Sigmoid colon (tissue), 7 donors: ENCODE results near the gene KRTAP2-3. TPM values are rescaled to one million over a fixed set of nuclear protein-coding genes. Genes with fewer than 3 reads are reported as not detected.

Source experiments
- DNase-seq: peaks from one replicate; pipeline ENCODE4 v3.0.0-alpha.2; 2019
- H3K27ac ChIP-seq, 4 donors: fragments of 200-600 bp; sonication (generic); one replicate each; pipeline ENCODE4 v1.5.1; 2016 to 2019; ENCODE audit warnings: mild to moderate bottlenecking in 1 of 4
- H3K27me3 ChIP-seq, 3 donors: fragments of 200-600 bp; sonication (generic); one replicate each; pipeline ENCODE4 v1.5.1; 2019; ENCODE audit warnings: mild to moderate bottlenecking in 1 of 3
- H3K36me3 ChIP-seq, 4 donors: fragments of 200-600 bp; sonication (generic); one replicate each; pipeline ENCODE4 v1.5.1; 2016 to 2019
- H3K4me1 ChIP-seq, 4 donors: fragments of 200-600 bp; sonication (generic); one replicate each; pipeline ENCODE4 v1.5.1; 2017 to 2019
- H3K4me3 ChIP-seq, 4 donors: fragments of 200-600 bp; sonication (generic); one replicate each; pipeline ENCODE4 v1.5.1; 2017 to 2019; ENCODE audit warnings: mild to moderate bottlenecking in 2 of 4, moderate library complexity in 1 of 4
- H3K9me3 ChIP-seq, 4 donors: fragments of 200-600 bp in 3 of 4; sonication (generic) in 3 of 4; one replicate each; pipeline versions ENCODE4 v1.5.1 to v1.6.1; 2013 to 2019
- CTCF ChIP-seq, 4 experiments: fragments of 450-650 bp in 3 of 4; fragments of 200-600 bp in 1 of 4; IDR thresholded peaks; one replicate each; pipeline ENCODE4 v1.5.1; 2016 to 2019; ENCODE audit warnings: antibody characterized with exemption in 4 of 4, mild to moderate bottlenecking in 3 of 4, moderate library complexity in 2 of 4
- EP300 ChIP-seq, 4 donors: sonication (generic); formaldehyde crosslinking; IDR thresholded peaks; one replicate each; pipeline ENCODE4 v1.6.1; 2017; ENCODE audit warnings: antibody characterized with exemption in 4 of 4
- POLR2A ChIP-seq, 2 donors: fragments of 450-650 bp; IDR thresholded peaks; one replicate each; pipeline ENCODE4 v1.6.1; 2016; ENCODE audit warnings: antibody characterized with exemption in 2 of 2, mild to moderate bottlenecking in 2 of 2, moderate library complexity in 2 of 2
- POLR2AphosphoS5 ChIP-seq, 4 donors: sonication (generic); formaldehyde crosslinking; IDR thresholded peaks; one replicate each; pipeline ENCODE4 v1.6.1; 2017; ENCODE audit warnings: antibody characterized with exemption in 4 of 4
- WGBS, 2 donors: extraction: QIAGEN DNeasy Blood & Tissue Kit; methylation state at CpG; one replicate each; pipeline ENCODE4 v1.1.7; 2013; 5-methylcytosine and 5-hydroxymethylcytosine counted together
- intact Hi-C: fragments of 100-400 bp; cut with DNase I; formaldehyde crosslinking; loops from one replicate; pipeline ENCODE4 v1.15.1; 2023
- polyA plus RNA-seq, 3 donors: library from polyadenylated mRNA; stranded (reverse); fragments of 200-250 nt; gene quantifications; one replicate each; pipeline ENCODE4 v1.2.3, GENCODE V29; 2013
- total RNA-seq, 4 donors: library from RNA; depleted of rRNA; stranded (reverse); fragments of >200 nt; gene quantifications; one replicate each; pipeline ENCODE4 v1.1.0, GENCODE V29; 2016
- donor health status: healthy with polysubstance abuse.
- donor health status: Bipolar disorder and iron deficiency.
- donor health status: healthy.

KRTAP2-3 gene
- total and polyA plus RNA-seq, 7 donors: not detected

GRCh38 chr17:41026715-41027471 is 33.0 kb downstream of the KRTAP2-3 start, which contains the start of gene KRTAP1-5:
KRTAP1-5 (minus strand) TSS chr17:41027208; CDS start chr17:41027155, 53 bp downstream.
- H3K9me3 ChIP-seq: no peaks in the 10 kb centered on the region
- 82 to 83% methylated on average over 9 of the region's 9 CpGs for WGBS, 2 donors
- DNase-seq: no peak

GRCh38 chr17:41024697-41025096 is 35.2 kb downstream of the KRTAP2-3 start:
- intact Hi-C loops: no loop called here
- no peaks in the 10 kb centered on the region for H3K36me3 ChIP-seq
- peaks cover 0 to 3% (median 0%) of the 10 kb centered on the region in 3 donors for H3K27me3 ChIP-seq
- no peak overlapping the region for H3K27ac ChIP-seq
- no peaks in the 10 kb centered on the region for H3K4me1 ChIP-seq
- no peak overlapping the region for H3K4me3 ChIP-seq
- TF ChIP-seq EP300 (IDR thresholded peaks at IDR 0.05) (no peak), POLR2A (IDR thresholded peaks at IDR 0.05) (no peak), POLR2AphosphoS5 (IDR thresholded peaks at IDR 0.05) (no peak), CTCF (IDR thresholded peaks at IDR 0.05) (no peak)
- no peak for DNase-seq
- WGBS, 2 donors: 84 to 93% methylated on average over 3 of the region's 3 CpGs
- H3K9me3 ChIP-seq: no peaks in the 10 kb centered on the region

More at GRCh38 chr17:41026715-41027471, 33.0 kb downstream of the KRTAP2-3 start, which contains the start of gene KRTAP1-5:
- no peak within 1 kb of the TSS for H3K27ac ChIP-seq
- intact Hi-C loops: no loop called here
- TF ChIP-seq CTCF (IDR thresholded peaks at IDR 0.05) (no peak), EP300 (IDR thresholded peaks at IDR 0.05) (no peak)
- no peak within 1 kb of the TSS for H3K4me3 ChIP-seq
- H3K4me1 ChIP-seq: no peaks in the 10 kb centered on the region
- H3K36me3 ChIP-seq: no peaks in the 10 kb centered on the region
- H3K27me3 ChIP-seq: peaks cover 0 to 6% (median 0%) of the 10 kb centered on the region in 3 donors

- Histone ChIP-seq H3K4me1 (no peaks in the 10 kb centered on the region), H3K9me3 (no peaks in the 10 kb centered on the region), H3K27ac (no peak overlapping the region), H3K27me3 (no peaks in the 10 kb centered on the region), H3K4me3 (no peak overlapping the region), H3K36me3 (no peaks in the 10 kb centered on the region)
- intact Hi-C loops: no loop called here
- no peak for DNase-seq
- no peak for TF ChIP-seq EP300 (IDR thresholded peaks at IDR 0.05)
- no peak for TF ChIP-seq POLR2A (IDR thresholded peaks at IDR 0.05)
- TF ChIP-seq CTCF (IDR thresholded peaks at IDR 0.05): no peak
- no peak for TF ChIP-seq POLR2AphosphoS5 (IDR thresholded peaks at IDR 0.05)
These were observed 39.6 kb downstream of the KRTAP2-3 start for GRCh38 chr17:41020336-41020735.

- Histone ChIP-seq H3K4me3 (no peak overlapping the region), H3K36me3 (no peaks in the 10 kb centered on the region), H3K27me3 (no peaks in the 10 kb centered on the region), H3K9me3 (no peaks in the 10 kb centered on the region), H3K27ac (no peak overlapping the region), H3K4me1 (no peaks in the 10 kb centered on the region)
- no peak for DNase-seq
- TF ChIP-seq POLR2A (IDR thresholded peaks at IDR 0.05): no peak
- no peak for TF ChIP-seq POLR2AphosphoS5 (IDR thresholded peaks at IDR 0.05)
- TF ChIP-seq EP300 (IDR thresholded peaks at IDR 0.05): no peak
- no peak for TF ChIP-seq CTCF (IDR thresholded peaks at IDR 0.05)
- 97% methylated on average over 3 of the region's 3 CpGs for WGBS, 2 donors
- intact Hi-C loops: no loop called here
These were observed 40.5 kb downstream of the KRTAP2-3 start for GRCh38 chr17:41019415-41019814.

GRCh38 chr17:41018541-41018940 is 41.4 kb downstream of the KRTAP2-3 start:
- H3K9me3 ChIP-seq: no peaks in the 10 kb centered on the region
- H3K4me1 ChIP-seq: no peaks in the 10 kb centered on the region
- H3K36me3 ChIP-seq: no peaks in the 10 kb centered on the region
- WGBS, 2 donors: 68 to 83% methylated on average over 3 of the region's 3 CpGs
- DNase-seq: no peak
- intact Hi-C loops: no loop called here
- H3K4me3 ChIP-seq: no peak overlapping the region
- TF ChIP-seq POLR2AphosphoS5 (IDR thresholded peaks at IDR 0.05) (no peak), EP300 (IDR thresholded peaks at IDR 0.05) (no peak), CTCF (IDR thresholded peaks at IDR 0.05) (no peak), POLR2A (IDR thresholded peaks at IDR 0.05) (no peak)
- no peak overlapping the region for H3K27ac ChIP-seq
- no peaks in the 10 kb centered on the region for H3K27me3 ChIP-seq
